HepG2 (cell line): ENCODE data around the gene SMPD1. TPM values are rescaled to one million over a fixed set of nuclear protein-coding genes. Genes with fewer than 3 reads are reported as not detected.
A peak's percentile ranks its signal among the peaks of the same experiment; 100 is the strongest.

Experiments
- AHDC1 ChIP-seq: sonication (generic); formaldehyde crosslinking; IDR thresholded peaks from 2 replicates; pipeline ENCODE4 v1.5.1; 2020; ENCODE audit warnings: mild to moderate bottlenecking, missing genetic modification reagents, borderline replicate concordance
- ATRX ChIP-seq: sonication (generic); formaldehyde crosslinking; IDR thresholded peaks from 2 replicates; pipeline ENCODE4 v1.4.0; 2020; ENCODE audit warnings: missing genetic modification reagents, borderline replicate concordance
- CENPX ChIP-seq: sonication (generic); formaldehyde crosslinking; IDR thresholded peaks from 2 replicates; pipeline ENCODE4 v1.9.0; 2021; ENCODE audit warnings: mild to moderate bottlenecking, missing genetic modification reagents, moderate library complexity
- DNMT1 ChIP-seq: sonication (generic); formaldehyde crosslinking; IDR thresholded peaks from 2 replicates; pipeline ENCODE4 v1.5.1; 2020; ENCODE audit warnings: mild to moderate bottlenecking, missing genetic modification reagents
- DNMT3B ChIP-seq: conservative IDR thresholded peaks from 2 replicates; pipeline ENCODE4 v1.6.1; 2016; ENCODE audit warnings: missing biosample characterization, control low read depth
- FOSL2 ChIP-seq: sonication (generic); formaldehyde crosslinking; IDR thresholded peaks from 2 replicates; pipeline ENCODE4 v1.4.0; 2020; ENCODE audit warnings: missing genetic modification reagents
- FOXA1 ChIP-seq, 2 experiments: fragments of 450-650 bp in 1 of 2; sonication (generic) in 1 of 2; formaldehyde crosslinking in 1 of 2; IDR thresholded peaks; 2 replicates each; pipeline versions ENCODE4 v1.4.0 to v1.6.1; 2016 to 2020; ENCODE audit warnings: missing genetic modification reagents in 1 of 2
- HMG20A ChIP-seq: IDR thresholded peaks from 2 replicates; pipeline ENCODE4 v1.6.1; 2016; ENCODE audit warnings: borderline replicate concordance
- ISL2 ChIP-seq: sonication (generic); formaldehyde crosslinking; IDR thresholded peaks from 2 replicates; pipeline ENCODE4 v1.5.0; 2020; ENCODE audit warnings: missing genetic modification reagents
- KDM4B ChIP-seq: sonication (generic); formaldehyde crosslinking; IDR thresholded peaks from 2 replicates; pipeline ENCODE4 v1.4.0; 2020; ENCODE audit warnings: missing genetic modification reagents
- LCORL ChIP-seq, 2 experiments: fragments of 450-650 bp in 1 of 2; sonication (generic) in 1 of 2; formaldehyde crosslinking in 1 of 2; IDR thresholded peaks; 2 replicates each; pipeline versions ENCODE4 v1.5.0 to v1.6.1; 2017 to 2020; ENCODE audit warnings: antibody characterized with exemption in 1 of 2, missing genetic modification reagents in 1 of 2
- NAIF1 ChIP-seq: sonication (generic); formaldehyde crosslinking; IDR thresholded peaks from 2 replicates; pipeline ENCODE4 v1.5.0; 2020; ENCODE audit warnings: mild to moderate bottlenecking, missing genetic modification reagents, borderline replicate concordance
- PAWR ChIP-seq: sonication (generic); formaldehyde crosslinking; IDR thresholded peaks from 2 replicates; pipeline ENCODE4 v1.4.0; 2020; ENCODE audit warnings: missing genetic modification reagents, mild to moderate bottlenecking, borderline replicate concordance
- POLR2A ChIP-seq, 2 experiments: IDR thresholded peaks; 2 replicates each; pipeline ENCODE4 v1.6.1; 2011; ENCODE audit warnings: low read depth in 2 of 2, low read length in 2 of 2, mild to moderate bottlenecking in 1 of 2, moderate library complexity in 1 of 2; ENCODE audit not compliant: insufficient read depth in 1 of 2
- PRMT3 ChIP-seq: sonication (generic); formaldehyde crosslinking; IDR thresholded peaks from 2 replicates; pipeline ENCODE4 v1.8.1; 2022; ENCODE audit warnings: low read depth, mild to moderate bottlenecking, moderate library complexity, missing genetic modification reagents, borderline replicate concordance
- RFX5 ChIP-seq: IDR thresholded peaks from 2 replicates; pipeline ENCODE4 v1.6.1; 2011; ENCODE audit warnings: low read depth, low read length, improper control_type of control experiment
- RXRB ChIP-seq: IDR thresholded peaks from 2 replicates; pipeline ENCODE4 v1.6.1; 2016; ENCODE audit warnings: borderline replicate concordance, missing genetic modification reagents, missing compliant biosample characterization
- SAP130 ChIP-seq: IDR thresholded peaks from 2 replicates; pipeline ENCODE4 v1.6.1; 2016; ENCODE audit warnings: low read depth
- SSRP1 ChIP-seq: IDR thresholded peaks from 2 replicates; pipeline ENCODE4 v1.6.1; 2016; ENCODE audit warnings: control low read depth
- TARDBP ChIP-seq: sonication (generic); formaldehyde crosslinking; IDR thresholded peaks from 2 replicates; pipeline ENCODE4 v1.8.0; 2022; ENCODE audit warnings: mild to moderate bottlenecking, missing genetic modification reagents
- TCF7 ChIP-seq: sonication (generic); IDR thresholded peaks from 2 replicates; pipeline ENCODE4 v1.6.1; 2016; ENCODE audit warnings: antibody characterized with exemption, low read depth
- WIZ ChIP-seq: sonication (generic); formaldehyde crosslinking; IDR thresholded peaks from 2 replicates; pipeline ENCODE4 v1.5.1; 2020; ENCODE audit warnings: mild to moderate bottlenecking, missing genetic modification reagents
- ZBTB20 ChIP-seq: sonication (generic); formaldehyde crosslinking; IDR thresholded peaks from 2 replicates; pipeline ENCODE4 v1.8.1; 2023; ENCODE audit warnings: missing genetic modification reagents, low read depth, mild to moderate bottlenecking, borderline replicate concordance
- ZNF160 ChIP-seq: sonication (generic); formaldehyde crosslinking; IDR thresholded peaks from 2 replicates; pipeline ENCODE4 v1.8.0; 2022; ENCODE audit warnings: mild to moderate bottlenecking, inconsistent platforms, missing genetic modification reagents
- ZNF335 ChIP-seq: sonication (generic); formaldehyde crosslinking; IDR thresholded peaks from 2 replicates; pipeline ENCODE4 v1.4.0; 2020; ENCODE audit warnings: missing genetic modification reagents
- ZNF468 ChIP-seq: sonication (generic); formaldehyde crosslinking; IDR thresholded peaks from 2 replicates; pipeline ENCODE4 v1.8.0; 2022; ENCODE audit warnings: mild to moderate bottlenecking, moderate library complexity, missing genetic modification reagents
- ZNF589 ChIP-seq: sonication (generic); formaldehyde crosslinking; conservative IDR thresholded peaks from 2 replicates; pipeline ENCODE4 v1.8.0; 2022; ENCODE audit warnings: mild to moderate bottlenecking, moderate library complexity, missing genetic modification reagents
- ZNF616 ChIP-seq: sonication (generic); formaldehyde crosslinking; IDR thresholded peaks from 2 replicates; pipeline ENCODE4 v1.5.0; 2020; ENCODE audit warnings: low read depth, mild to moderate bottlenecking, missing genetic modification reagents
- ZNF777 ChIP-seq: sonication (generic); formaldehyde crosslinking; IDR thresholded peaks from 2 replicates; pipeline ENCODE4 v1.4.0; 2020; ENCODE audit warnings: missing genetic modification reagents
- polyA plus RNA-seq, 8 experiments: library from polyadenylated mRNA; depleted of rRNA in 3 of 8; stranded (reverse) in 7 of 8; unstranded in 1 of 8; fragments of >200 nt; fragmentation: Illumina TruSeq in 4 of 8; extraction: Trizol in 4 of 8; gene quantifications; 2 replicates each; pipeline versions ENCODE4 v1.2.1 to v1.2.3, GENCODE V29; 2011 to 2016; ENCODE audit warnings: low read depth in 4 of 8, missing spikeins in 1 of 8, mixed read lengths in 1 of 8; ENCODE audit not compliant: insufficient read depth in 1 of 8
- total RNA-seq, 5 experiments: library from RNA; depleted of rRNA; stranded (reverse); fragments of >200 nt; fragmentation: Illumina TruSeq; extraction: Trizol; gene quantifications; 2 replicates each; pipeline ENCODE4 v1.2.3, GENCODE V29; 2016; ENCODE audit warnings: low read depth in 1 of 5

SMPD1 gene
- total and polyA plus RNA-seq, 2 of the 13 experiments (the other 11 are each of a cell fraction or from before 2014, with no cell fraction given): 6.3 to 8.4 TPM

- TF ChIP-seq DNMT1: no peak
- TF ChIP-seq HMG20A: 0 out of 2 replicates have a peak, but pooled peaks have one; percentile 40
- no peak for TF ChIP-seq ZNF777 (CRISPR knock-in tag)
- TF ChIP-seq POLR2A (IDR thresholded peaks at IDR 0.05; ENCODE audit: insufficient read depth in 1 of 2, low read depth in 2 of 2, low read length in 2 of 2): peak in 1 of 2 experiments; percentile 57; a peak in 1 of 4 replicates
- TF ChIP-seq SSRP1 (CRISPR knock-in tag): no peak
- no peak for TF ChIP-seq ATRX (CRISPR knock-in tag)
- TF ChIP-seq ZNF616 (CRISPR knock-in tag): no peak
- no peak for TF ChIP-seq CENPX (CRISPR knock-in tag)
- TF ChIP-seq KDM4B: peak; percentile 72; the same call in 1 of the 2 replicates
- TF ChIP-seq WIZ (CRISPR knock-in tag): no peak
- TF ChIP-seq RXRB (CRISPR knock-in tag): peak; percentile 70; the same call in 1 of the 2 replicates
- 0 out of 2 replicates have a peak, but pooled peaks have one; percentile 58 for TF ChIP-seq ZNF160 (CRISPR knock-in tag)
- no peak for TF ChIP-seq ZNF589 (CRISPR knock-in tag)
- TF ChIP-seq DNMT3B (CRISPR knock-in tag): no peak
- no peak for TF ChIP-seq FOXA1 (IDR thresholded peaks at IDR 0.05)
- peak; percentile 96 for TF ChIP-seq FOXA1 (CRISPR knock-in tag; IDR thresholded peaks at IDR 0.05)
- 0 out of 2 replicates have a peak, but pooled peaks have one; percentile 43 for TF ChIP-seq ISL2 (CRISPR knock-in tag)
- TF ChIP-seq PRMT3 (CRISPR knock-in tag): no peak
- no peak for TF ChIP-seq TCF7
- TF ChIP-seq NAIF1 (CRISPR knock-in tag): no peak
- TF ChIP-seq ZBTB20: no peak
- no peak for TF ChIP-seq LCORL (IDR thresholded peaks at IDR 0.05)
- TF ChIP-seq LCORL (CRISPR knock-in tag; IDR thresholded peaks at IDR 0.05): peak; percentile 60
- no peak for TF ChIP-seq ZNF468 (CRISPR knock-in tag)
- TF ChIP-seq ZNF335: no peak
- peak; percentile 58; the same call in 1 of the 2 replicates for TF ChIP-seq TARDBP (CRISPR knock-in tag)
- TF ChIP-seq FOSL2 (CRISPR knock-in tag): peak; percentile 48; the same call in 1 of the 2 replicates
- no peak for TF ChIP-seq RFX5
- peak; percentile 32; the same call in 1 of the 2 replicates for TF ChIP-seq SAP130
- TF ChIP-seq PAWR (CRISPR knock-in tag): no peak
- no peak for TF ChIP-seq AHDC1 (CRISPR knock-in tag)
Measured at GRCh38 chr11:6440906-6441358, 50.7 kb downstream of the SMPD1 start, which contains the start of gene HPX (continued).
